MCF 10A (cell line): Measurements from ENCODE around the gene KCTD16. TPM values are rescaled to one million over a fixed set of nuclear protein-coding genes. Genes with fewer than 3 reads are reported as not detected.

Experiments used
- BruUV-seq: library from RNA; stranded (reverse); fragments of 400-500 nt; replicated peaks from 2 replicates; lab custom pipeline; 2021; lab: Mats Ljungman, UMichigan
- CTCF ChIA-PET: fragments of 300-600 bp; sonication (Branson Sonifier 250); formaldehyde crosslinking; extraction: SDS; loops from one replicate; lab custom pipeline; 2021; ENCODE audit warnings: antibody characterized with exemption, inconsistent platforms; lab: Yijun Ruan, JAX
- POLR2A ChIA-PET: fragments of 300-600, 350-650 bp; sonication (Branson Sonifier 250); formaldehyde crosslinking; extraction: SDS; loops from one replicate; lab custom pipeline; 2020; ENCODE audit warnings: antibody characterized with exemption, inconsistent platforms; lab: Yijun Ruan, JAX
- DNase-seq: peaks from one replicate; pipeline ENCODE4 v3.0.0-alpha.2; 2018; ENCODE audit not compliant: unreplicated experiment
- H3K27ac Mint-ChIP-seq: one replicate; pipeline ENCODE4 v1.8.0; 2022; ENCODE audit warnings: mild to moderate bottlenecking, low read depth, mixed read lengths; ENCODE audit not compliant: unreplicated experiment
- H3K27me3 Mint-ChIP-seq: one replicate; pipeline ENCODE4 v1.8.0; 2022; ENCODE audit warnings: mixed read lengths; ENCODE audit not compliant: insufficient read depth, unreplicated experiment
- H3K36me3 Mint-ChIP-seq: one replicate; pipeline ENCODE4 v1.8.0; 2022; ENCODE audit warnings: mild to moderate bottlenecking, moderate library complexity, mixed read lengths; ENCODE audit not compliant: insufficient read depth, unreplicated experiment
- H3K4me1 Mint-ChIP-seq: one replicate; pipeline ENCODE4 v1.8.0; 2022; ENCODE audit warnings: mixed read lengths; ENCODE audit not compliant: insufficient read depth, unreplicated experiment
- H3K4me3 Mint-ChIP-seq: one replicate; pipeline ENCODE4 v1.8.0; 2022; ENCODE audit warnings: mild to moderate bottlenecking, moderate library complexity, mixed read lengths; ENCODE audit not compliant: unreplicated experiment
- H3K9me3 Mint-ChIP-seq: one replicate; pipeline ENCODE4 v1.8.0; 2022; ENCODE audit warnings: mixed read lengths; ENCODE audit not compliant: unreplicated experiment
- intact Hi-C: fragments of 100-400 bp; cut with micrococcal nuclease; formaldehyde crosslinking; loops from 2 replicates; pipeline ENCODE4 v1.14.1; 2022
- total RNA-seq: library from RNA; stranded (reverse); gene quantifications from 2 replicates; pipeline ENCODE4 v1.2.3, GENCODE V29; 2022
- TF ChIP-seq, protein P1 (sequence below): fragments of 200-600 bp; IDR thresholded peaks from one replicate; pipeline ENCODE4 v1.8.0; 2022; ENCODE audit warnings: antibody characterized with exemption, mild to moderate bottlenecking; ENCODE audit not compliant: unreplicated experiment

Gene KCTD16
- total RNA-seq, 1 experiment from 2014 or later, result 0.16 TPM

DNA sequence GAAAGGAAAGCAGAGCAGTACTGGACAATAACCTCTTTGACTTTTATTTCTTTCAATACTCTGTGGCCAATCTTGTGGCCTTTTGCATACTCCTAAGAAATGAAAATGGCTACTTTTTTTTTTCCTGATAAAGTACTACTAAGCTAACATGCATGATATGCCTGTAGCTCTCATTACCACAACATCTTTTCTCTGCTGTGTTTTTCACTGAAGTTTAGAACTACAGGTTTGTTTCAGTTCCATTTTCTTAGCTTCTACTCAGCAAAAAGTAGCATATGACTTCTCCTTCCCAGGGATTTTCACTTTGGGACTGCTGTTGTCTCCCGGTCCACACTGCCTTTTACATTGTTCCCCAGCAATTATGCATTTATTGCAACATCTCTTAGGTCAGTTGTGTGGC lies 204.0 kb downstream of the KCTD16 start:
- Mint-ChIP-seq H3K27me3 (no peaks in the 10 kb centered on the region), H3K4me1 (no peaks in the 10 kb centered on the region), H3K27ac (no peak overlapping the region), H3K36me3 (no peaks in the 10 kb centered on the region), H3K4me3 (no peak overlapping the region), H3K9me3 (no peaks in the 10 kb centered on the region)
- intact Hi-C loops, result no loop called here
- DNase-seq, result no peak
- POLR2A ChIA-PET, result no interaction called here
- no TSS peak for BruUV-seq
- CTCF ChIA-PET, result interaction anchor here (0.7 to 1.3 kb wide), 2 partner anchors 15 to 20 kb away, joined by 4 read pairs; no protein-coding TSS in a partner anchor
- TF ChIP-seq, protein P1, sequence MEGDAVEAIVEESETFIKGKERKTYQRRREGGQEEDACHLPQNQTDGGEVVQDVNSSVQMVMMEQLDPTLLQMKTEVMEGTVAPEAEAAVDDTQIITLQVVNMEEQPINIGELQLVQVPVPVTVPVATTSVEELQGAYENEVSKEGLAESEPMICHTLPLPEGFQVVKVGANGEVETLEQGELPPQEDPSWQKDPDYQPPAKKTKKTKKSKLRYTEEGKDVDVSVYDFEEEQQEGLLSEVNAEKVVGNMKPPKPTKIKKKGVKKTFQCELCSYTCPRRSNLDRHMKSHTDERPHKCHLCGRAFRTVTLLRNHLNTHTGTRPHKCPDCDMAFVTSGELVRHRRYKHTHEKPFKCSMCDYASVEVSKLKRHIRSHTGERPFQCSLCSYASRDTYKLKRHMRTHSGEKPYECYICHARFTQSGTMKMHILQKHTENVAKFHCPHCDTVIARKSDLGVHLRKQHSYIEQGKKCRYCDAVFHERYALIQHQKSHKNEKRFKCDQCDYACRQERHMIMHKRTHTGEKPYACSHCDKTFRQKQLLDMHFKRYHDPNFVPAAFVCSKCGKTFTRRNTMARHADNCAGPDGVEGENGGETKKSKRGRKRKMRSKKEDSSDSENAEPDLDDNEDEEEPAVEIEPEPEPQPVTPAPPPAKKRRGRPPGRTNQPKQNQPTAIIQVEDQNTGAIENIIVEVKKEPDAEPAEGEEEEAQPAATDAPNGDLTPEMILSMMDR, result no peak

DNA sequence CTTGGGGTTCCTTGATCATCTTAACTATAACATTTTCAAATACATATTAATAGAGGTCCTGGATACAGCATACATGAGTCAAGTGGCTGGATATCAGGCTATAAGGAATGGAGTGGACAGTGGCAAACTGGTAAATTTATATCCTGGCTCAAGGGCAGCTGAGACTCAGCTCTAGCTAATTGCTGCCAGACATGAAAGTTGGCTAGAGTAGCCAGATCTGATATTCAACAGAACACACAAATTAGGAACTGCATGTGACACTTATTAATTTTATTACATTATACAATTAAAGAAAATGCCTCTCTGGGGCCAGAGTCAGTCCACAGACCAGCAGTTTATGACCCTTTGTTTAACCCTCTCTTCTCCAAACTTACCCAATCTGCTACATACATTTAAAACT lies 206.5 kb downstream of the KCTD16 start:
- Mint-ChIP-seq H3K4me3 (no peak overlapping the region), H3K27ac (no peak overlapping the region), H3K9me3 (peaks cover 14% of the 10 kb centered on the region), H3K36me3 (no peaks in the 10 kb centered on the region), H3K4me1 (no peaks in the 10 kb centered on the region), H3K27me3 (no peaks in the 10 kb centered on the region)
- POLR2A ChIA-PET, result no interaction called here
- CTCF ChIA-PET, result no interaction called here
- DNase-seq, result no peak
- intact Hi-C loops, result no loop called here
- no TSS peak for BruUV-seq
- TF ChIP-seq, protein P1, result no peak

DNA sequence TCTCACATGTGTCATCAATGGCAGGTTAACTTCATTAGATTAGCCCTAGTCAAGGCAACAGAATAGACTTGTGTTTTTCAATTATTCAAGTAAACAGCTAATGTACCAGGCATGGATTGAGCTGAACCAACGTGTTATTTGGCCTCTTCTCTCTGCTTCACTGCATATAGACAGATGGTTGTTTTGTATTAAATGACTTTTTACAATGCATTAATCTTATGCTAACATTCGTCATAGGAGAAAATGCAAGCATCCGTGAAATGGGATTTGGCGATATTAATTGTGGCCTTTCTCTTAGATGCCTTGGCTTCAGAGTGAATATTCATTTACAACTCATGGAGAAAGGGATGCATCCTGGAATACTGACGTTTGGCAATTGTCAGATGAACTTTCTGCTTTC lies 208.0 kb downstream of the KCTD16 start:
- Mint-ChIP-seq H3K4me3 (no peak overlapping the region), H3K9me3 (peaks cover 14% of the 10 kb centered on the region), H3K27ac (no peak overlapping the region), H3K36me3 (no peaks in the 10 kb centered on the region), H3K4me1 (no peaks in the 10 kb centered on the region), H3K27me3 (no peaks in the 10 kb centered on the region)
- ChIA-PET POLR2A (no interaction called here), CTCF (no interaction called here)
- no peak for DNase-seq
- intact Hi-C loops, result no loop called here
- no TSS peak for BruUV-seq
- TF ChIP-seq, protein P1, result no peak

DNA sequence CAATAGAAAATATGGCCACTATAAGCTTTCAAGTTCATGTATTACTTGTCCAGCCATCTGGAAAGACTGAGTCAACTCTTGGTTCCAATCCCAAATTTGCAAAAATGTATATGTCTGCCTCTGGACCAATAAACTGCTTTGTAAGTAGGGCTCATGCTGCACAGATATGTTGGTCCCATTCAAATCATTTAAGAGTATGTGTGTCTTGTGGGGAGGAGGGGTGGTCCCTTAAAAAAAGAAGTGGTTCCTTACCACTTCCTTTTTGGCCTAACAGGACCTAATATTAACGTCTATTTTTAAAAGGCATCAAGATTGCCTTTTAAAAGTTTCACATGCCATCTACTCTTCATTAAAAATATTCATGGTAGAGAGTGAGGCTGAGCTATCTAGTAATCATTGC lies 214.9 kb downstream of the KCTD16 start:
- TF ChIP-seq, protein P1, result no peak
- ChIA-PET CTCF (interaction anchor here (0.9 to 2.5 kb wide), 2 partner anchors 180 to 182 kb away, joined by 3 to 9 read pairs; no protein-coding TSS in a partner anchor), POLR2A (no interaction called here)
- H3K27me3 Mint-ChIP-seq, result no peaks in the 10 kb centered on the region
- peaks cover 9% of the 10 kb centered on the region for H3K4me1 Mint-ChIP-seq
- H3K36me3 Mint-ChIP-seq, result no peaks in the 10 kb centered on the region
- H3K4me3 Mint-ChIP-seq, result no peak overlapping the region
- H3K9me3 Mint-ChIP-seq, result peaks cover 8% of the 10 kb centered on the region
- no TSS peak for BruUV-seq
- no peak for DNase-seq
- intact Hi-C loops, result no loop called here
- no peak overlapping the region for H3K27ac Mint-ChIP-seq
